ENCODE measurements around the gene NUBP2.

Gene NUBP2

GRCh38 chr16:1812732-1813163 is 30.0 kb downstream of the NUBP2 start:
- DNase-seq = peak; percentile 16

GRCh38 chr16:1815461-1815860 is 32.7 kb downstream of the NUBP2 start:
- DNase-seq = no peak

GRCh38 chr16:1816396-1817275 is 33.9 kb downstream of the NUBP2 start:
- DNase-seq = no peak

GRCh38 chr16:1817276-1817589 is 34.5 kb downstream of the NUBP2 start:
- no peak for DNase-seq

- DNase-seq = no peak
These were observed 35.0 kb downstream of the NUBP2 start for GRCh38 chr16:1817716-1818115.

- DNase-seq = no peak
These were observed 35.6 kb downstream of the NUBP2 start for GRCh38 chr16:1818204-1818872.

GRCh38 chr16:1818873-1819525 is 36.2 kb downstream of the NUBP2 start:
- DNase-seq = no peak

- DNase-seq = no peak
These were observed 36.9 kb downstream of the NUBP2 start for GRCh38 chr16:1819611-1820010.

GRCh38 chr16:1820096-1820945 is 37.6 kb downstream of the NUBP2 start:
- DNase-seq = no peak

GRCh38 chr16:1820946-1821290 is 38.2 kb downstream of the NUBP2 start:
- DNase-seq = no peak

GRCh38 chr16:1821861-1822611 is 39.3 kb downstream of the NUBP2 start:
- no peak for DNase-seq

GRCh38 chr16:1822801-1823200 is 40.0 kb downstream of the NUBP2 start:
- no peak for DNase-seq

- DNase-seq = no peak
These were observed 41.1 kb downstream of the NUBP2 start for GRCh38 chr16:1823821-1824220.

- DNase-seq = no peak
These were observed 42.7 kb downstream of the NUBP2 start for GRCh38 chr16:1825381-1825863.

GRCh38 chr16:1825864-1826690 is 43.3 kb downstream of the NUBP2 start:
- DNase-seq = no peak

GRCh38 chr16:1826691-1827573 is 44.2 kb downstream of the NUBP2 start, which contains the start of the genes FAHD1 and HAGH:
FAHD1 (plus strand) TSS chr16:1827206; CDS start chr16:1827239, 33 bp downstream.
HAGH (minus strand) TSS chr16:1826825; CDS start chr16:1826787, 38 bp downstream.
- peak; percentile 75 for DNase-seq

- no peak for DNase-seq
These were observed 46.1 kb downstream of the NUBP2 start for GRCh38 chr16:1828645-1829410.

GRCh38 chr16:1830213-1830612 is 47.5 kb downstream of the NUBP2 start:
- no peak for DNase-seq

All from NCI-H748 treated with DMSO at 0.1 percent for 48 hours (cell line).